NCI-H345 treated with DMSO at 0.1 percent for 48 hours (cell line): Measurements from ENCODE around the gene ARSG.
"Not testable (repeated sequence)": the region's sequence is repeated elsewhere in the genome, so short reads cannot be mapped to it uniquely, and the experiment has no call there.

Experiments
- DNase-seq: peaks from one replicate; lab custom pipeline; 2025; ENCODE audit not compliant: unreplicated experiment; lab: John Stamatoyannopoulos, UW

ARSG gene

GRCh38 chr17:68391561-68392268, 100.4 kb downstream of the ARSG start:
- no peak for DNase-seq

DNA sequence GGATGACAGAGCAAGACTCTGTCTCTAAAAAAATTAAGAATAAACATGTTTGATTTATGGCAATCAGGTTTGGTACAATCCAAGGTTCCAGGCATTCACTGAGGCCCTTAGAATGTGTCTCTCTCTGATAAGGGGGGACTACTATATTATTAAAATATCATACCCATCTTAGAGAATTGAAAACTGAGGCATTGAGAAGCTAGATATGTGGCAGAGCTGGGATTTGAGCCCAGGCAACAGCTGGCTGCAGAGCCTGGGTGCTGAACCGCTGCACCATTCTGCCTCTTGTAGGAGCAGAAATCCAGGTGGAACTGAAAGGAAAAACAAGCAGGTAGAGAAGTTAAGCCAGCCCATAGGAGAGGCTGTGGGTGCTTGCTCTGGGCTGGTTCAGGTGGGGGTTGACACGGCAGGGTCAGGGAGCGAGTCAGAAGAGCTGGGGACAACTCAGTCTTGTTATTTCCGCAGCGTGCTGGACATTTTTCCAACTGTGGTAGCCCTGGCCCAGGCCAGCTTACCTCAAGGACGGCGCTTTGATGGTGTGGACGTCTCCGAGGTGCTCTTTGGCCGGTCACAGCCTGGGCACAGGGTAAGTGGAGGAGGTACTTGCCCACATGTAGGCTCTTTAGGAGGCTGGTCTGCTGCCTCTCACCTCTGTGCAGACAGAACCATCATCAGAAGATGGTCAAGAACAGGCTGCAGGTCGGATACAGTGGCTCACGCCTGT, 103.5 kb downstream of the ARSG start:
- no peak for DNase-seq

GRCh38 chr17:68396226-68397107, 105.2 kb downstream of the ARSG start:
- no peak for DNase-seq

GRCh38 chr17:68397108-68397536, 105.8 kb downstream of the ARSG start:
- no peak for DNase-seq

DNA sequence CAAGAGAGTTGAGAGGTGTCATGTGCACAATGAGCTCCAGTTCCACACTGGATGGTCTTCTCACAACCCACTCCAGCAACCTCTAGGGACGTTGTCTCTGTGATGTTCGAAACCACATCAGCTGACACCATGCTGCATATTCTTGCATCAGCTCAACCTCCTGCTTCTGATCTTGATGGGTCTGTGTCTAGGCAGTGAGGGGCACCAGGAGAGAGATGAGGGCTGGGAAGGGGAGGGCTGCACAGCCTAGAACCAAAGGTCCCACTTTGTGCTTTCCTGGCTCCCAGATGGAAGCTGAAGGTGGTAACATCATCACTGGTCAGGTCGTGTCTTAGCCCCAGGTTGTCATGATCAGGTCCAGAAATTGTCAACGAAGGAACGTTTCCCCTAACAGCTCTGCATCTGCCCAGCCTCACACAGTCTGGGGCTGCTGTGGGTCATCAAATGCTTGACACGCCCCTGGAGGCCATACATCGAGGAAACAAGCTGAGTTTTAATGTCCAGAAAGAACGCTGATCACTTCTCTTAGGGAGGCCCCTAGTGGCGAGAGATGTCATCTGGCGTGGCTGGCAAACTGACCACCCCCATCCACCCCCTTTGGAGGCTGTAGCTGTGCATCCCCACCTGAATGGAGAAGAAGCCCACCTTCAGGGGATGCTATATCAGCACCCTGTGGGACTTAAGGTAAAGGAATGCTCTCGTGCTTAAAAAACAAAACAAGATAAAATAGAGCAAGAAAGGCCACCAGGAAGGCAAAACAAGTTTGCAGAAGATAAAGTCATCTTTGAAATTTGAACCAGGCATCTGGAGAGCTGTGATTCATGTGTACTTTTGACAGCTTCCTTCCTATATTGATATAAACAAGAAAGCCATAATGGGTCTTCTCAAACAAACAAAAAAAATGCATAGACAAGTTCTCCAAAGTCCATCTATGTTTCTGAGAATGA, 107.7 kb downstream of the ARSG start:
- peak; percentile 37 for DNase-seq

GRCh38 chr17:68399638-68400403, 108.5 kb downstream of the ARSG start:
- no peak for DNase-seq

GRCh38 chr17:68400404-68400735, 109.1 kb downstream of the ARSG start:
- DNase-seq: no peak

DNA sequence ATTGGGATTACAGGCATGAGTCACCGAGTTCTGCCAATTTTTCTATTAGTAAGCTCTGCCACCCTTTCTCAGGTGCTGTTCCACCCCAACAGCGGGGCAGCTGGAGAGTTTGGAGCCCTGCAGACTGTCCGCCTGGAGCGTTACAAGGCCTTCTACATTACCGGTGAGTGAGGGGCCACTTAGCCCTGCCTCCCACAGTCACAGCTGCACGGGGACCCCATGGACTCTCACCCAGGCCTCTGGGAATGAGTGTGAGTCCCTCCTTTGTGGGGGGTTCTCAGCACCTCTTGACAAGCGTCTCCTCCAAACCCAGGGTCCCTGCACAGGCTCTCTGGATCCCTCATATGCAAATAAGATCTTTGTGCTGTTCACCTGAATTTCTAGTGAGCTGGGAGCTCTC, 110.0 kb downstream of the ARSG start:
- DNase-seq: no peak

DNA sequence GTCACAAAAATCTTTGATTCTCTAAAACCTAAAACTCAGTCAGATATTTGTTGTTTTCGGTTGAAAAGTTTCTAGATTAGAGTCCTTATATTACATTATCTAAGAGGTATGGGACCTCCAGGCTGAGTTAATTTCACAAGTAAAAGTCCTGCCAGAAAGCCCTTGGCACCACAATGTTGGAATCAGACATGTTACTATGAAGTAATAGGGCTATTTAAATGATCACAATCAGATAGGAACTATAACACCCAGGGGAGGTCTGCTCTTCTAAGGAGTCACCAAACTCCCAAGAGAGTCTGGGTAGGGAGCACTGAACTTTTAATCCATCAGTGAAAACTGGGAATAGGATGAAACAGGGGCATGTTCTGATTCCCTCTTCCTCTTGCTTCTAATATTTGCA, 111.8 kb downstream of the ARSG start:
- no peak for DNase-seq

DNA sequence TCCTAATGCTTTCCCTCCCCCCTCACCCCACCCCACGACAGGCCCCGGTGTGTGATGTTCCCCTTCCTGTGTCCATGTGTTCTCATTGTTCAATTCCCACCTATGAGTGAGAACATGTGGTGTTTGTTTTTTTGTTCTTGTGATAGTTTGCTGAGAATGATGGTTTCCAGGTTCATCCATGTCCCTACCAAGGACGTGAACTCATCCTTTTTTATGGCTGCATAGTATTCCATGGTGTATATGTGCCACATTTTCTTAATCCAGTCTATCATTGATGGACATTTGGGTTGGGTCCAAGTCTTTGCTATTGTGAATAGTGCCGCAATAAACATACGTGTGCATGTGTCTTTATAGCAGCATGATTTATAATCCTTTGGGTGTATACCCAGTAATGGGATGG, 112.5 kb downstream of the ARSG start:
- DNase-seq: not testable (repeated sequence)

GRCh38 chr17:68407656-68408055, 116.4 kb downstream of the ARSG start:
- DNase-seq: not testable (repeated sequence)

DNA sequence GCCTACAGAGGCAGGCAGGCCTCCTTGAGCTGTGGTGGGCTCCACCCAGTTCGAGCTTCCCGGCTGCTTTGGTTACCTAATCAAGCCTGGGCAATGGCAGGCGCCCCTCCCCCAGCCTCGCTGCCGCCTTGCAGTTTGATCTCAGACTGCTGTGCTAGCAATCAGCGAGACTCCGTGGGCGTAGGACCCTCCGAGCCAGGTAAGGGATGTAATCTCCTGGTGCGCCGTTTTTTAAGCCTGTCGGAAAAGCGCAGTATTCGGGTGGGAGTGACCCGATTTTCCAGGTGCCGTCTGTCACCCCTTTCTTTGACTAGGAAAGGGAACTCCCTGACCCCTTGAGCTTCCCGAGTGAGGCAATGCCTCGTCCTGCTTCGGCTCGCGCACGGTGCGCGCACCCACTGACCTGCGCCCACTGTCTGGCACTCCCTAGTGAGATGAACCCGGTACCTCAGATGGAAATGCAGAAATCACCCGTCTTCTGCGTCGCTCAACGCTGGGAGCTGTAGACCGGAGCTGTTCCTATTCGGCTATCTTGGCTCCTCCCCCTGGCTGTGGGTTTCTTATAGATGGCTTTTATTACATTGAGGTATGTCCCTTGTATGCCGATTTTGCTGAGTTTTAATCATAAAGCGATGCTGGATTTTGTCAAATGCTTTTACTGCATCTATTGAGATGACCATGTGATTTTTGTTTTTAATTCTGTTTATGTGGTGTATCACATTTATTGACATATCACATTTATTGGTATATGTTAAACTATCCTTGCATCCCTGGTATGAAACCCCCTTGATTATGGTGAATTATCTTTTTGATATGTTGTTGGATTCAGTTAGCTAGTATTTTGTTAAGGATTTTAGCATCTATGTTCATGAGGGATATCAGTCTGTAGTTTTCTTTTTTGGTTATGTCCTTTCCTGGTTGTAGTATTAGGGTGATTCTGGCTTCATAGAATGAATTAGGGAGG, 122.6 kb downstream of the ARSG start:
- DNase-seq: not testable (repeated sequence)

- not testable (repeated sequence) for DNase-seq
These were observed 123.6 kb downstream of the ARSG start for GRCh38 chr17:68414901-68415300.

- no peak for DNase-seq
These were observed 126.0 kb downstream of the ARSG start for GRCh38 chr17:68417317-68417716.

DNA sequence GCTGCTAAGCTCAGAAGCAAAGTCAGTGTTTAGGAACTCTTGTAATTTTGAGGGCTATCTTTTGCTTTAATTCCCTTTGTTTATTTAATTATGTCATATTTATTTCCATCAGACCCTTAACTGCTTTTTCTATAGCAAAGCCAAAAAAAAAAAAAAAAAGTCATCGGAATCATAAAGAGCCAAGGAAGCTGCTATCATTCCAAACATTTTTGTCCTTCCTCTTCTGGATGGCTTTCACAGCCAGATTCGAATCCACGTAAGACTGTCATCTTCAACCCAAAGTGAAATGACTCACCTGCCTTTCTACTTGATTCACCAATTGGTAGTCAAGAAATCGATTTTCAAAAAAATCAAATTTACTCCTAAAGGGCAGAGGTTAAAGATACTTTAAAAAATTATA, 127.6 kb downstream of the ARSG start:
- DNase-seq: no peak

DNA sequence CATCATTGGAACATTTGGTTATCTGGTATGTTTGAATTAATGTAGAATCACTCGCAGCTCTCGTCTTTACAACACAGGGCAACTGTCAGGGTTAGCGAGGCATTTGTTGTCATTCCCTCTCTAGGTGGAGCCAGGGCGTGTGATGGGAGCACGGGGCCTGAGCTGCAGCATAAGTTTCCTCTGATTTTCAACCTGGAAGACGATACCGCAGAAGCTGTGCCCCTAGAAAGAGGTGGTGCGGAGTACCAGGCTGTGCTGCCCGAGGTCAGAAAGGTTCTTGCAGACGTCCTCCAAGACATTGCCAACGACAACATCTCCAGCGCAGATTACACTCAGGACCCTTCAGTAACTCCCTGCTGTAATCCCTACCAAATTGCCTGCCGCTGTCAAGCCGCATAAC, 128.8 kb downstream of the ARSG start:
- DNase-seq: no peak

- no peak for DNase-seq
These were observed 130.2 kb downstream of the ARSG start for GRCh38 chr17:68421486-68421885.

GRCh38 chr17:68422821-68423220, 131.5 kb downstream of the ARSG start:
- DNase-seq: no peak

DNA sequence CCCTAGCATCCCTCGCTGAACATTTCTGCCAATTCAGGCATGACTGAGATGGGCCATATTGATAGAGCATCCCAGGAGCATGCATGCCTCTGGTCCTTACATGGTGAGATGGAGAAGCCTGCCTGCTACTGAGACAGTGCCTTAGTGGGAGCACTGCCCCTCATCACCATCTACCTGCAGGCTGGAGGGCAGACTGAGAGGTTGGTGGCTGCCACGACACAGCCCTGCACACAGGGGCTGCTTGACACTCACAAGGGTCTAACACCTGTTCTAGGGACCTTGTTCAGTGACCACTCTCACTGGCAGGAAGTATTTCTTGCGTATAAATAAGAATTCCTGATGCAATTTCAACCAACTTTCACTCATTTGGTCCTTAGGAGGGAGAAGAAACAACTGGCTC, 132.0 kb downstream of the ARSG start:
- no peak for DNase-seq
